Ovary (tissue), 9 donors: ENCODE data around the gene VASP. TPM values are rescaled to one million over a fixed set of nuclear protein-coding genes. Genes with fewer than 3 reads are reported as not detected.

Source experiments
- DNase-seq, 5 donors: peaks; one replicate each; pipeline ENCODE4 v3.0.0-alpha.2; 2019 to 2020
- H3K27ac ChIP-seq, 2 donors: fragments of 200-600 bp; one replicate each; pipeline versions ENCODE4 v1.5.1 to v1.8.0; 2019 to 2022
- H3K27me3 ChIP-seq: fragments of 200-600 bp; one replicate; pipeline ENCODE4 v1.8.0; 2022
- H3K36me3 ChIP-seq: fragments of 200-600 bp; sonication (generic); one replicate; pipeline ENCODE4 v1.5.1; 2019
- H3K4me1 ChIP-seq: one replicate; pipeline ENCODE4 v1.8.1; 2013; ENCODE audit warnings: mild to moderate bottlenecking, moderate library complexity; ENCODE audit not compliant: insufficient read depth
- H3K4me3 ChIP-seq: fragments of 200-600 bp; sonication (generic); one replicate; pipeline ENCODE4 v1.5.1; 2017
- H3K9me3 ChIP-seq, 2 donors: fragments of 200-600 bp in 1 of 2; sonication (generic) in 1 of 2; one replicate each; pipeline versions ENCODE4 v1.5.1 to v1.8.1; 2013 to 2019; ENCODE audit warnings: mild to moderate bottlenecking in 1 of 2, moderate library complexity in 1 of 2
- CTCF ChIP-seq, 3 donors: fragments of 450-650 bp in 2 of 3; fragments of 200-600 bp in 1 of 3; IDR thresholded peaks; one replicate each; pipeline versions ENCODE4 v1.5.1 to v1.8.0; 2016 to 2022; ENCODE audit warnings: antibody characterized with exemption in 3 of 3, mild to moderate bottlenecking in 1 of 3
- EP300 ChIP-seq: sonication (generic); formaldehyde crosslinking; IDR thresholded peaks from one replicate; pipeline ENCODE4 v1.6.1; 2017; ENCODE audit warnings: antibody characterized with exemption
- POLR2A ChIP-seq: fragments of 450-650 bp; IDR thresholded peaks from one replicate; pipeline ENCODE4 v1.6.1; 2017; ENCODE audit warnings: antibody characterized with exemption, mild to moderate bottlenecking, moderate library complexity
- WGBS, 3 donors: extraction: QIAGEN DNeasy Blood & Tissue Kit in 1 of 3; methylation state at CpG; one replicate each; pipeline versions ENCODE4 v1.1.5 to v1.1.7; 2013 to 2017; 5-methylcytosine and 5-hydroxymethylcytosine counted together
- intact Hi-C, 4 donors: fragments of 100-400 bp; cut with DNase I; formaldehyde crosslinking; loops; one replicate each; pipeline versions ENCODE4 v1.11.0 to v1.15.1; 2022 to 2023
- polyA plus RNA-seq, 2 donors: library from polyadenylated mRNA; stranded (reverse); fragments of 200-250 nt in 1 of 2; fragments of 350-450 nt in 1 of 2; fragmentation: Illumina TruSeq in 1 of 2; extraction: RNeasy Lipid Tissue Mini Kit (QIAGEN cat#74804) in 1 of 2; gene quantifications; one replicate each; pipeline ENCODE4 v1.2.3, GENCODE V29; 2013 to 2014
- total RNA-seq, 7 donors: library from RNA; depleted of rRNA in 2 of 7; stranded (reverse); fragments of >200 nt in 2 of 7; fragmentation: NEBNext Ultra II Directional in 3 of 7; extraction: Animal tissue kit (Norgen Biotek cat#: 25700) in 3 of 7; gene quantifications; one replicate each; pipeline versions ENCODE4 v1.1.0 to v1.2.4, GENCODE V29; 2016 to 2023
- donor health status: DM: no; HTN: no; CAD: no; lungs with moderate emphysema.
- donor health status: DM: no; HTN: no; CAD: no.
- donor health status: Bipolar disorder and iron deficiency.
- donor health status: DM: yes; HTN: yes; CAD: no.
- donor health status: DM: no; HTN: no; CAD: no.
- donor health status: DM: yes; HTN: yes; CAD: no.

Gene VASP
- total and polyA plus RNA-seq, 9 donors: 15.7 to 83.2 (median 49.0) TPM

GRCh38 chr19:45463241-45463640, 44.0 kb upstream of the VASP start:
- H3K36me3 ChIP-seq: no peaks in the 10 kb centered on the region
- 51 to 72% (median 67%) methylated on average over 4 of the region's 4 CpGs for WGBS, 3 donors
- H3K9me3 ChIP-seq: no peaks in the 10 kb centered on the region
- TF ChIP-seq EP300 (no peak), CTCF (IDR thresholded peaks at IDR 0.05) (no peak)
- no peak overlapping the region for H3K4me3 ChIP-seq
- H3K27ac ChIP-seq: no peak overlapping the region
- no peak for DNase-seq
- intact Hi-C loops: no loop called here
- H3K27me3 ChIP-seq: no peaks in the 10 kb centered on the region
- peaks cover 6% of the 10 kb centered on the region for H3K4me1 ChIP-seq

- intact Hi-C loops: no loop called here
- Histone ChIP-seq H3K4me3 (no peak overlapping the region), H3K36me3 (no peaks in the 10 kb centered on the region), H3K9me3 (no peaks in the 10 kb centered on the region), H3K27ac (no peak overlapping the region), H3K4me1 (peaks cover 6% of the 10 kb centered on the region), H3K27me3 (no peaks in the 10 kb centered on the region)
- no peak for DNase-seq
- WGBS, 3 donors: 82 to 91% (median 83%) methylated on average over 2 of the region's 2 CpGs
- TF ChIP-seq CTCF (IDR thresholded peaks at IDR 0.05) (no peak), EP300 (no peak), POLR2A (no peak)
Measured at GRCh38 chr19:45464274-45464673, 43.0 kb upstream of the VASP start.

- no peak overlapping the region for H3K4me3 ChIP-seq
- H3K36me3 ChIP-seq: no peaks in the 10 kb centered on the region
- H3K27ac ChIP-seq: no peak overlapping the region
- TF ChIP-seq CTCF (IDR thresholded peaks at IDR 0.05) (no peak), EP300 (no peak), POLR2A (no peak)
- no peaks in the 10 kb centered on the region for H3K9me3 ChIP-seq
- 47 to 51% (median 50%) methylated on average over 8 of the region's 8 CpGs for WGBS, 3 donors
- H3K27me3 ChIP-seq: no peaks in the 10 kb centered on the region
- intact Hi-C loops: no loop called here
- peaks cover 6% of the 10 kb centered on the region for H3K4me1 ChIP-seq
- DNase-seq: no peak
Measured at GRCh38 chr19:45464852-45465441, 42.3 kb upstream of the VASP start.

- DNase-seq: no peak
- TF ChIP-seq POLR2A (no peak), CTCF (IDR thresholded peaks at IDR 0.05) (peak in 1 of 3 donors; percentile 5), EP300 (no peak)
- H3K9me3 ChIP-seq: no peaks in the 10 kb centered on the region
- H3K36me3 ChIP-seq: no peaks in the 10 kb centered on the region
- intact Hi-C loops: no loop called here
- H3K4me1 ChIP-seq: peaks cover 12% of the 10 kb centered on the region
- peak overlapping the region; percentile 90 to 95 for H3K27ac ChIP-seq
- H3K4me3 ChIP-seq: peak overlapping the region; percentile 53
- H3K27me3 ChIP-seq: no peaks in the 10 kb centered on the region
- 0 to 2% (median 1%) methylated on average over 11 of the region's 11 CpGs for WGBS, 3 donors
Measured at GRCh38 chr19:45467115-45467455, 40.2 kb upstream of the VASP start.
